ENCODE results near the gene ELOVL6. TPM values are rescaled to one million over a fixed set of nuclear protein-coding genes. Genes with fewer than 3 reads are reported as not detected.

Gene ELOVL6
- total and polyA plus RNA-seq, 4 donors = 19.5 to 38.8 (median 37.5) TPM

DNA sequence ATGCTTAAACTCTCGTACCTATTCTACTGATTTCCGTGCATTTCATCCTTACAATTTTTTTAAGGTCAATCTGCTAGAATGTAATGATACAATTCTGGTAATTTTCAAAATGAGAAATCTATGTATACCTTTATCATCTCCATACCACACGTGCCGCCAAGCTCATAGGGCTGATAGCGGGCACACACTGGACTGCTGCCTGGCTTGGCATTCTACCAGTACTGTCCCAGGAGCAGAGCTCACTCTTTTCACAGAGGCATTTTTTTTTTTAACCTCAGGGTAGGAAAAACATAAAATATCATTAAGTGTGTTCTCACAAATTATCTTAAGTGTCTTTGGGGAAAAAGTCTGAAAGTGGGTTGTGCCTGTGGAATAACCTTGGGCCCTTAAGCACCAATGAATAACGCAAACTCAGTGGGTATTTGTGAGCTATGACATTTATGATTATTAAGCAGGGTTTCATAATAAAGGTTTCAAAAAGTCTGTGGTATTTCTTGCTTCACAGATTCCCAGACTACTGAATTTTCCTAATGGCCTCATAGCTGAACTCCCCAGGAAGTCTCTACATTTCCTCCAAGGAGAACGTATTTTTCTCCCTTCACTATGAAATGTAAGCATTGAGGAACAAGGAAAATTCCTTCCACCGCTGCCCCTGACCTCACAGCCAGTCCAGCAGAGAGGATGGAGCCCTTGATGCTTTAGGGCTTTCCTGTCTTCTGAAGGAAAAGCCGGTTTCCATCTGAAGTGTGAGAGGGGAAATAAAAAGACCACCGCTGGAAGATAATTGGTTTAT, 125.2 kb downstream of the ELOVL6 start:
- Histone ChIP-seq H3K27me3 (ENCODE audit: control insufficient read depth in 4 of 4, insufficient read depth in 4 of 4, low read length in 3 of 4) (no peaks in the 10 kb centered on the region), H3K36me3 (ENCODE audit: control insufficient read depth in 4 of 4, insufficient read depth in 3 of 4, low read depth in 1 of 4, low read length in 3 of 4) (no peaks in the 10 kb centered on the region), H3K4me1 (ENCODE audit: control insufficient read depth in 4 of 4, insufficient read depth in 4 of 4, low read length in 3 of 4) (peaks cover 0 to 5% (median 0%) of the 10 kb centered on the region in 4 donors), H3K9ac (ENCODE audit: low read depth in 1 of 2, low read length in 2 of 2) (no peak overlapping the region), H3K9me3 (ENCODE audit: control insufficient read depth in 4 of 4, low read length in 3 of 4) (no peaks in the 10 kb centered on the region), H3K27ac (ENCODE audit: low read depth in 1 of 2, low read length in 2 of 2) (no peak overlapping the region), H3K4me3 (ENCODE audit: low read depth in 1 of 3, low read length in 3 of 3) (no peak overlapping the region)
- TF ChIP-seq HNF4A (conservative IDR thresholded peaks at IDR 0.05) (peak; percentile 8 to 14), RAD21 (IDR thresholded peaks at IDR 0.05) (peak in 1 of 2 donors; percentile 10), EGR1 (IDR thresholded peaks at IDR 0.05; ENCODE audit: low read depth in 2 of 2) (no peak), RXRA (IDR thresholded peaks at IDR 0.05) (no peak)
- no peak for DNase-seq (ENCODE audit: low spot score)
- WGBS = 69% methylated on average over 10 of the region's 10 CpGs

DNA sequence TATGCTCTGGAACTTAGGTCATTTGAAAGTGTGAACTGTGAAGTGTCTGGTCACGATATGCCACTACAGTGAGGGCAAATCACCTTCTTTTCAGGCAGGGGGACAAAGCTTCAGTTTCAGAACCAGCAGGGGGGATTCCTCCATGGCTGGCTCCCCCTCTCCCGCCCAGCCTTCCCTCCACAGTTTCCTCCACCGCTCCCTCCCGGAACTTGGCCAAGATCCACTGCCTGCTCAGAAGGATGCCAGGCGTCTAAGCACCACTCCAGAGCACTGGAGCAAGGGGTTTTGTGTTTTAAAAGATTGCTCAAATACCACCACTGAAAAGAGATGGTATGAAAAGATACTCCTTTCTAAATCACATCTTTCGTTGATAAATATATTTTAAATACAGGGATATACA, 126.9 kb downstream of the ELOVL6 start:
- 89% methylated on average over 6 of the region's 6 CpGs for WGBS
- H3K4me3 ChIP-seq (ENCODE audit: low read depth in 1 of 3, low read length in 3 of 3) = no peak overlapping the region
- no peaks in the 10 kb centered on the region for H3K27me3 ChIP-seq (ENCODE audit: control insufficient read depth in 4 of 4, insufficient read depth in 4 of 4, low read length in 3 of 4)
- DNase-seq (ENCODE audit: low spot score) = no peak
- TF ChIP-seq CTCF (IDR thresholded peaks at IDR 0.05; ENCODE audit: low read depth, low read length, missing input control) (no peak), TAF1 (conservative IDR thresholded peaks at IDR 0.05) (no peak), RXRA (IDR thresholded peaks at IDR 0.05) (no peak), MAX (IDR thresholded peaks at IDR 0.05) (no peak), GABPA (IDR thresholded peaks at IDR 0.05 in 1 of 2, conservative IDR thresholded peaks at IDR 0.05 in 1 of 2) (no peak), EGR1 (IDR thresholded peaks at IDR 0.05; ENCODE audit: low read depth in 2 of 2) (no peak), RAD21 (IDR thresholded peaks at IDR 0.05) (no peak), ATF3 (IDR thresholded peaks at IDR 0.05) (no peak), HNF4A (conservative IDR thresholded peaks at IDR 0.05) (no peak), FOXA1 (IDR thresholded peaks at IDR 0.05) (no peak), SP1 (IDR thresholded peaks at IDR 0.05) (no peak), JUND (IDR thresholded peaks at IDR 0.05) (no peak)
- TF ChIP-seq, protein P1, sequence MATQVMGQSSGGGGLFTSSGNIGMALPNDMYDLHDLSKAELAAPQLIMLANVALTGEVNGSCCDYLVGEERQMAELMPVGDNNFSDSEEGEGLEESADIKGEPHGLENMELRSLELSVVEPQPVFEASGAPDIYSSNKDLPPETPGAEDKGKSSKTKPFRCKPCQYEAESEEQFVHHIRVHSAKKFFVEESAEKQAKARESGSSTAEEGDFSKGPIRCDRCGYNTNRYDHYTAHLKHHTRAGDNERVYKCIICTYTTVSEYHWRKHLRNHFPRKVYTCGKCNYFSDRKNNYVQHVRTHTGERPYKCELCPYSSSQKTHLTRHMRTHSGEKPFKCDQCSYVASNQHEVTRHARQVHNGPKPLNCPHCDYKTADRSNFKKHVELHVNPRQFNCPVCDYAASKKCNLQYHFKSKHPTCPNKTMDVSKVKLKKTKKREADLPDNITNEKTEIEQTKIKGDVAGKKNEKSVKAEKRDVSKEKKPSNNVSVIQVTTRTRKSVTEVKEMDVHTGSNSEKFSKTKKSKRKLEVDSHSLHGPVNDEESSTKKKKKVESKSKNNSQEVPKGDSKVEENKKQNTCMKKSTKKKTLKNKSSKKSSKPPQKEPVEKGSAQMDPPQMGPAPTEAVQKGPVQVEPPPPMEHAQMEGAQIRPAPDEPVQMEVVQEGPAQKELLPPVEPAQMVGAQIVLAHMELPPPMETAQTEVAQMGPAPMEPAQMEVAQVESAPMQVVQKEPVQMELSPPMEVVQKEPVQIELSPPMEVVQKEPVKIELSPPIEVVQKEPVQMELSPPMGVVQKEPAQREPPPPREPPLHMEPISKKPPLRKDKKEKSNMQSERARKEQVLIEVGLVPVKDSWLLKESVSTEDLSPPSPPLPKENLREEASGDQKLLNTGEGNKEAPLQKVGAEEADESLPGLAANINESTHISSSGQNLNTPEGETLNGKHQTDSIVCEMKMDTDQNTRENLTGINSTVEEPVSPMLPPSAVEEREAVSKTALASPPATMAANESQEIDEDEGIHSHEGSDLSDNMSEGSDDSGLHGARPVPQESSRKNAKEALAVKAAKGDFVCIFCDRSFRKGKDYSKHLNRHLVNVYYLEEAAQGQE (IDR thresholded peaks at IDR 0.05) = no peak
- no peaks in the 10 kb centered on the region for H3K9me3 ChIP-seq (ENCODE audit: control insufficient read depth in 4 of 4, low read length in 3 of 4)
- no peak overlapping the region for H3K9ac ChIP-seq (ENCODE audit: low read depth in 1 of 2, low read length in 2 of 2)
- peaks cover 0 to 5% (median 0%) of the 10 kb centered on the region in 4 donors for H3K4me1 ChIP-seq (ENCODE audit: control insufficient read depth in 4 of 4, insufficient read depth in 4 of 4, low read length in 3 of 4)
- no peaks in the 10 kb centered on the region for H3K36me3 ChIP-seq (ENCODE audit: control insufficient read depth in 4 of 4, insufficient read depth in 3 of 4, low read depth in 1 of 4, low read length in 3 of 4)
- H3K27ac ChIP-seq (ENCODE audit: low read depth in 1 of 2, low read length in 2 of 2) = no peak overlapping the region
